Stimulated activated memory B cell treated with anti-CD40 and anti-IgM and Interleukin-4, amounts not matched to agents 10 μg/mL and 1 μg/mL and 100 μg/mL, for 72 hours (primary cell): Measurements from ENCODE around the gene MMP19.
A peak's percentile ranks its signal among the peaks of the same experiment; 100 is the strongest.
"Not testable (repeated sequence)": the region's sequence is repeated elsewhere in the genome, so short reads cannot be mapped to it uniquely, and the experiment has no call there.

Experiments
- ATAC-seq: fragments of 150-1000 bp; cut with Tn5 transposase; 2 replicates; pipeline ENCODE4 v1.10.0; 2021
- H3K27ac Mint-ChIP-seq: one replicate; pipeline ENCODE4 v1.8.0; 2022; ENCODE audit warnings: mild to moderate bottlenecking, mixed read lengths
- H3K27me3 Mint-ChIP-seq: one replicate; pipeline ENCODE4 v1.8.0; 2022; ENCODE audit warnings: mixed read lengths
- H3K36me3 Mint-ChIP-seq: one replicate; pipeline ENCODE4 v1.8.0; 2022; ENCODE audit warnings: mixed read lengths
- H3K4me1 Mint-ChIP-seq: one replicate; pipeline ENCODE4 v1.8.0; 2022; ENCODE audit warnings: mixed read lengths
- H3K4me3 Mint-ChIP-seq: one replicate; pipeline ENCODE4 v1.8.0; 2022; ENCODE audit warnings: mild to moderate bottlenecking, moderate library complexity, mixed read lengths
- H3K9me3 Mint-ChIP-seq: one replicate; pipeline ENCODE4 v1.8.0; 2022; ENCODE audit warnings: mixed read lengths

The MMP19 gene

GRCh38 chr12:55849616-55850343 is 7.0 kb upstream of the MMP19 start:
- peaks cover 8% of the 10 kb centered on the region for H3K4me1 Mint-ChIP-seq
- H3K27ac Mint-ChIP-seq = no peak overlapping the region
- no peak overlapping the region for H3K4me3 Mint-ChIP-seq
- no peaks in the 10 kb centered on the region for H3K9me3 Mint-ChIP-seq
- H3K27me3 Mint-ChIP-seq = peaks cover 23% of the 10 kb centered on the region
- ATAC-seq = no peak
- no peaks in the 10 kb centered on the region for H3K36me3 Mint-ChIP-seq

- ATAC-seq = no peak
- Mint-ChIP-seq H3K27ac (peak overlapping the region; percentile 53), H3K9me3 (no peaks in the 10 kb centered on the region), H3K27me3 (peaks cover 22% of the 10 kb centered on the region), H3K4me1 (peaks cover 8% of the 10 kb centered on the region), H3K36me3 (no peaks in the 10 kb centered on the region), H3K4me3 (no peak overlapping the region)
Observed at GRCh38 chr12:55847603-55848291, 5.0 kb upstream of the MMP19 start.

GRCh38 chr12:55847033-55847432 is 4.3 kb upstream of the MMP19 start:
- no peaks in the 10 kb centered on the region for H3K9me3 Mint-ChIP-seq
- H3K4me3 Mint-ChIP-seq = no peak overlapping the region
- no peaks in the 10 kb centered on the region for H3K36me3 Mint-ChIP-seq
- H3K4me1 Mint-ChIP-seq = peaks cover 8% of the 10 kb centered on the region
- peaks cover 15% of the 10 kb centered on the region for H3K27me3 Mint-ChIP-seq
- peak overlapping the region; percentile 53 for H3K27ac Mint-ChIP-seq
- ATAC-seq = peak; percentile 64

GRCh38 chr12:55845785-55846496 is 3.2 kb upstream of the MMP19 start:
- Mint-ChIP-seq H3K27ac (no peak overlapping the region), H3K27me3 (peaks cover 13% of the 10 kb centered on the region)

GRCh38 chr12:55845361-55845760 is 2.6 kb upstream of the MMP19 start:
- ATAC-seq = no peak
- no peaks in the 10 kb centered on the region for H3K36me3 Mint-ChIP-seq
- H3K27me3 Mint-ChIP-seq = peaks cover 15% of the 10 kb centered on the region
- H3K4me3 Mint-ChIP-seq = no peak overlapping the region
- no peaks in the 10 kb centered on the region for H3K9me3 Mint-ChIP-seq
- H3K27ac Mint-ChIP-seq = no peak overlapping the region
- peaks cover 8% of the 10 kb centered on the region for H3K4me1 Mint-ChIP-seq

More at GRCh38 chr12:55845785-55846496, 3.2 kb upstream of the MMP19 start:
- Mint-ChIP-seq H3K9me3 (no peaks in the 10 kb centered on the region), H3K36me3 (no peaks in the 10 kb centered on the region), H3K4me3 (no peak overlapping the region), H3K4me1 (peaks cover 8% of the 10 kb centered on the region)
- no peak for ATAC-seq

GRCh38 chr12:55844961-55845360 is 2.2 kb upstream of the MMP19 start:
- no peaks in the 10 kb centered on the region for H3K36me3 Mint-ChIP-seq
- H3K9me3 Mint-ChIP-seq = no peaks in the 10 kb centered on the region
- peaks cover 8% of the 10 kb centered on the region for H3K4me1 Mint-ChIP-seq
- H3K27me3 Mint-ChIP-seq = peaks cover 15% of the 10 kb centered on the region
- no peak for ATAC-seq
- H3K4me3 Mint-ChIP-seq = no peak overlapping the region
- H3K27ac Mint-ChIP-seq = no peak overlapping the region

GRCh38 chr12:55843431-55843830 is 695 bp upstream of the MMP19 start:
- H3K9me3 Mint-ChIP-seq = no peaks in the 10 kb centered on the region
- no peak overlapping the region for H3K27ac Mint-ChIP-seq
- no peak overlapping the region for H3K4me3 Mint-ChIP-seq
- H3K36me3 Mint-ChIP-seq = no peaks in the 10 kb centered on the region
- peaks cover 14% of the 10 kb centered on the region for H3K27me3 Mint-ChIP-seq
- peaks cover 8% of the 10 kb centered on the region for H3K4me1 Mint-ChIP-seq
- ATAC-seq = no peak

- H3K27ac Mint-ChIP-seq = no peak overlapping the region
- ATAC-seq = no peak
- no peaks in the 10 kb centered on the region for H3K4me1 Mint-ChIP-seq
- H3K27me3 Mint-ChIP-seq = peaks cover 19% of the 10 kb centered on the region
- no peak overlapping the region for H3K4me3 Mint-ChIP-seq
- H3K36me3 Mint-ChIP-seq = no peaks in the 10 kb centered on the region
- H3K9me3 Mint-ChIP-seq = no peaks in the 10 kb centered on the region
Observed at GRCh38 chr12:55840581-55841351, 2.0 kb downstream of the MMP19 start.

GRCh38 chr12:55839345-55840140 is 3.2 kb downstream of the MMP19 start:
- H3K9me3 Mint-ChIP-seq = no peaks in the 10 kb centered on the region
- ATAC-seq = no peak
- peaks cover 19% of the 10 kb centered on the region for H3K27me3 Mint-ChIP-seq
- no peak overlapping the region for H3K4me3 Mint-ChIP-seq
- no peaks in the 10 kb centered on the region for H3K4me1 Mint-ChIP-seq
- no peaks in the 10 kb centered on the region for H3K36me3 Mint-ChIP-seq
- H3K27ac Mint-ChIP-seq = no peak overlapping the region

GRCh38 chr12:55838361-55838760 is 4.4 kb downstream of the MMP19 start:
- Mint-ChIP-seq H3K4me3 (no peak overlapping the region), H3K4me1 (no peaks in the 10 kb centered on the region), H3K27me3 (peaks cover 19% of the 10 kb centered on the region), H3K27ac (no peak overlapping the region), H3K36me3 (peaks cover 3% of the 10 kb centered on the region), H3K9me3 (no peaks in the 10 kb centered on the region)
- ATAC-seq = no peak

GRCh38 chr12:55834400-55834799 is 8.3 kb downstream of the MMP19 start:
- not testable (repeated sequence) for H3K27me3 Mint-ChIP-seq, H3K27ac Mint-ChIP-seq, ATAC-seq, H3K9me3 Mint-ChIP-seq, H3K36me3 Mint-ChIP-seq, H3K4me3 Mint-ChIP-seq
- H3K4me1 Mint-ChIP-seq = peaks cover 13% of the 10 kb centered on the region

- peaks cover 8% of the 10 kb centered on the region for H3K36me3 Mint-ChIP-seq
- H3K27ac Mint-ChIP-seq = no peak overlapping the region
- ATAC-seq = no peak
- H3K4me1 Mint-ChIP-seq = peaks cover 20% of the 10 kb centered on the region
- H3K4me3 Mint-ChIP-seq = no peak overlapping the region
- no peaks in the 10 kb centered on the region for H3K9me3 Mint-ChIP-seq
- peaks cover 1% of the 10 kb centered on the region for H3K27me3 Mint-ChIP-seq
Observed at GRCh38 chr12:55833056-55833455, 9.7 kb downstream of the MMP19 start.

GRCh38 chr12:55831447-55831815 is 11.3 kb downstream of the MMP19 start:
- Mint-ChIP-seq H3K27ac (no peak overlapping the region), H3K4me1 (peaks cover 37% of the 10 kb centered on the region), H3K9me3 (no peaks in the 10 kb centered on the region), H3K27me3 (no peaks in the 10 kb centered on the region), H3K36me3 (peaks cover 17% of the 10 kb centered on the region), H3K4me3 (peak overlapping the region; percentile 49)
- no peak for ATAC-seq

GRCh38 chr12:55830601-55831446 is 11.9 kb downstream of the MMP19 start:
- H3K4me3 Mint-ChIP-seq = peak overlapping the region; percentile 92
- ATAC-seq = no peak
- H3K9me3 Mint-ChIP-seq = no peaks in the 10 kb centered on the region
- H3K36me3 Mint-ChIP-seq = peaks cover 20% of the 10 kb centered on the region
- H3K27me3 Mint-ChIP-seq = no peaks in the 10 kb centered on the region
- H3K4me1 Mint-ChIP-seq = peaks cover 43% of the 10 kb centered on the region
- H3K27ac Mint-ChIP-seq = peak overlapping the region; percentile 84
